GM19328 (cell line): ENCODE results near the gene PTCSC3.
"Not testable (repeated sequence)": the region's sequence is repeated elsewhere in the genome, so short reads cannot be mapped to it uniquely, and the experiment has no call there.

ENCODE experiments used
- ATAC-seq: cut with Tn5 transposase; IDR thresholded peaks from one replicate; pipeline ENCODE4 v1.9.1; 2021; ENCODE audit warnings: mild to moderate bottlenecking, moderate library complexity; ENCODE audit not compliant: unreplicated experiment

The PTCSC3 gene

GRCh38 chr14:36174767-36175424 is 1.6 kb downstream of the PTCSC3 start:
- ATAC-seq: no peak

DNA sequence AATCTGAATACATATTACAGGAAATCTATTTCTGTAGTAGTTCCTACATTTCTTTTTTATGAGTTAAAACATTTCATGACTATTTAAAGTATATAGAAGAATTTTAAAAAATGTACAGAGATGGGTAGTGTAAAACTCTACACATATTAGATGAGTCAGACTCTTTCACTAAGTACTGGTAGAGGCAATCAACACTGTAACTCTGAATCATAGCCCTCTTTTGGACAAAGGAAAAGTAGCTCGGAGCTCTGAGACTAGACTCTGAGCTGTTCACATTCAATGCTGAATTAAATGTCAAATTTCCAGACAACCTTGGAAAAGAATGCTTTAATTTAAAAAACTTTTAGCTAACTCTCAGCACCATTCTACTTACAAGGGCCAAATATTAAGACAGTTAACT is 3.4 kb downstream of the PTCSC3 start:
- no peak for ATAC-seq

GRCh38 chr14:36171607-36172006 is 4.9 kb downstream of the PTCSC3 start:
- ATAC-seq: no peak

DNA sequence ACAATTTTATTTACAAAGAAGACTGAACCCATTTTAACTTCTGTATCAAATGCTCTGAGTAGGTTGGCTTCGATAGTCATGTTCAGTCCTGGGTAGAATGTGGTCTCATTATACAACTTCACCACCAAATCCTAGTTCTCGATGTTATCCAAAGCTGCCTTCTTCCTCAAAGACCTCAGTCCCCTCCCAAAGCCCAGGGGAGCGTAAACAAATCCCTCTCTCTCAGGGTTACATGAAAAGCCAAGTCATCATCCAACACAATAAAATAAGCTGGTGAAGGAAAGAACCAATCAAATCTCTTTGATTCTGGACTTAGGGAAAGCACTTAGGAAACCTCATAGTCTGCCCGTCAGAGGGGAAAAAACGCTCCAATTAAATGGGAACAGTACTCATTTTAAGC is 9.1 kb downstream of the PTCSC3 start:
- ATAC-seq: no peak

DNA sequence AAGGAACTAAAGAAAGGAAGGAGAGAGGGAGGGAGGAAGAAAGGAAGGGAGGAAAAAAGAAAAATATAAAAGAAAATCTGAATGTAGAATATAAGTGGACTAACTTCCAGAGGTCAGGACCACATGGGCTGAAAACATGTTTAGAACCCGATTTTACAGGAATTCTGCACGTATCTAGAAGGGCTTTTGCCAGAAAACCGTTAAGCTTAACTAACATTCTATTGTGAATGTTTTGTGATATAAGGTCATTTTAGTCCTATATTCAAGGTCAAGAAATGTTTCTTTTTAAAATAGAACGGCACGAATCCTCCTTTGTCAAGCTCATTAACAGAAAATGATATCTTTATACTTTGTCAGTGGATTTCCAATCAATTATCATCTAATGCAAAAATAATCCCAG is 13.1 kb downstream of the PTCSC3 start:
- ATAC-seq: no peak

GRCh38 chr14:36162267-36162666 is 14.3 kb downstream of the PTCSC3 start:
- ATAC-seq: no peak

GRCh38 chr14:36161776-36162175 is 14.7 kb downstream of the PTCSC3 start:
- ATAC-seq: no peak

DNA sequence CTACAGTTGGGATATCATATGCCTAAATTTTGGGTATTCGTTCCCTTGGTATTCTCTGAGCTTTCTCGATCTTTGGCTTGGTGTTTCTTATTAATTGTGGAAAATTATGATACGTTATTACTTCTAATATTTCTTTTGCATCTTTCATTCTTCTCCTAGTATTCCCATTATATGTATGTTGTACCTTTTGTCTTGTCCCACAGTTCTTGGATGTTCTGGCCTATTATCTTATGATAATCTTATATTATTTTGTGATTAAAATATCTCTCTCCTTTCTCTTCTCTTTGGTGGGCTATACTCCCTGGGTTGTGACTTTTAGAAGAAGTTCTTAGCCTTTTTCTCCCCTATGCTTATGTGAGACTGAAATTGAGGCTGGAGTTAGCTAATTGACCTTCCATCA is 25.2 kb downstream of the PTCSC3 start:
- no peak for ATAC-seq

DNA sequence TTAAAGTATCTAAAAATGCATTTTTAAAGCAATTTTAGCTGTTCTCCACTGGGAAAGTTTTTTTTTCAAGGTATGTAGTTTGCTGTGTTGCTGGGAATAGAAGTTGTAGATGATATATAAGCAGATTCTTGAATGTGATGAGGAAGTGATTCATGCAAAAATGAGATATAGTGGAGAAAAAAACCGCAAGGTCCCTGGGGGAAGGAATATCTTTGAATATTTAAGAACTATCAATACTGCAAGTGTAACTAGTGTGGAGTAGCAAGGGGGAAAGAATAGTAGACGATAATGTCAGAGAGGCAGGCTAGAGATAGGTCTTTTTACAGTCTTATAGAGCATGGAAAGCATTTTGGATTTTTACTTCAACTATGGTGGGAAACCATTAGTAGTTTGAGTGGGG is 42.5 kb downstream of the PTCSC3 start:
- ATAC-seq: no peak

- ATAC-seq: no peak
Observed at GRCh38 chr14:36132826-36133225, 43.7 kb downstream of the PTCSC3 start.

DNA sequence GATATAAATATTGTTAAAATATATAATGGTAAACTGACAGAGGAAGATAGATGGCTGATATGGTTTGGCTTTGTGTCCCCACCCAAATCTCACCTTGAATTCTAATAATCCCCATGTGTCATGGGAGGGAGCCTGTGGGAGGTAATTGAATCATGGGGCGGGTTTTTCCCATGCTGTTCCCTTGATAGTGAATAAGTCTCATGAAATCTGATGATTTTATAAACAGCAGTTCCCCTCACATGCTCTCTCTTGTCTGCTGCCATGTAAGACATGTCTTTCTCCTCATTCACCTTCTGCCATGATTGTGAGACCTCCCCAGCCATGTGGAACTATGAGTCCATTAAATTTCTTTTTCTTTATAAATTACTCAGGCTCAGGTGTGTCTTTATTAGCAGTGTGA is 46.3 kb downstream of the PTCSC3 start:
- ATAC-seq: no peak

DNA sequence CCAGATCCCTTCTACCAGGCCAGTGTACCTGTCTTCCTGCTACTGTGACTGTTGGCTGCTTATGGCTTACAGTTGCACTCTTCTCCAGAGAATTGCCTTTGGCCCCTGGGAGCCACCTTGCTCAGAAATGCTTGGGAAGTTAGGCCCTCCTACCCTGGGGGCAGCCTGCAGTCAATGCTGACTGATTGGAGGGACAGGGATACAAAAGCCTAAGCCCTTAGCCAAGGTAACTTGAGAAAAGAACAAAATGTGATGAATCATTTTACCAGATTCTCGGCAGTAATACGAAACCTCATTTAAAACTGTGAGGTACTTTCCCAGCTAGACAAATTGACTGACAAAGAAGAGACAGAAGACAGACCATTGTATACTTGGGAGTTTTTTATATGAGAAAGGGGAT is 47.3 kb downstream of the PTCSC3 start:
- no peak for ATAC-seq

DNA sequence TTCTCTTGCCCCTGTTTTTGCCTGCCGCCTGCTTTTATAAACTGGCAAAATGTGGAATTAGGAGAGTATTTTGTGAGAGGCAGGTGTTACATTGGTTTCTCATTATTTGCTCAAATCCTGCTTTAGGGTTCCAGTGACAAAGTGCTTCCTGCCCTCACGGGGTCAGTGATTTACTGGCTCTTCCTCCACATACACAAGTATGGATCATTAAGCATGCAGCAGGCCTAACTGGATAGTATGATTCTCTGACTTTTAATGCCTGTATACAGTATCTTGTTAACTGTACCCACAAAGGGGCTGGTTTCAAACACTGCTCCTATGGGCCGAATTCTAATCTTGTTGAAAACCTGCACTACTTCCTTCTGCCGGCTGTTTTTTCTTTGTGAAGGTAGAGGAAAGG is 63.2 kb downstream of the PTCSC3 start:
- ATAC-seq: no peak

DNA sequence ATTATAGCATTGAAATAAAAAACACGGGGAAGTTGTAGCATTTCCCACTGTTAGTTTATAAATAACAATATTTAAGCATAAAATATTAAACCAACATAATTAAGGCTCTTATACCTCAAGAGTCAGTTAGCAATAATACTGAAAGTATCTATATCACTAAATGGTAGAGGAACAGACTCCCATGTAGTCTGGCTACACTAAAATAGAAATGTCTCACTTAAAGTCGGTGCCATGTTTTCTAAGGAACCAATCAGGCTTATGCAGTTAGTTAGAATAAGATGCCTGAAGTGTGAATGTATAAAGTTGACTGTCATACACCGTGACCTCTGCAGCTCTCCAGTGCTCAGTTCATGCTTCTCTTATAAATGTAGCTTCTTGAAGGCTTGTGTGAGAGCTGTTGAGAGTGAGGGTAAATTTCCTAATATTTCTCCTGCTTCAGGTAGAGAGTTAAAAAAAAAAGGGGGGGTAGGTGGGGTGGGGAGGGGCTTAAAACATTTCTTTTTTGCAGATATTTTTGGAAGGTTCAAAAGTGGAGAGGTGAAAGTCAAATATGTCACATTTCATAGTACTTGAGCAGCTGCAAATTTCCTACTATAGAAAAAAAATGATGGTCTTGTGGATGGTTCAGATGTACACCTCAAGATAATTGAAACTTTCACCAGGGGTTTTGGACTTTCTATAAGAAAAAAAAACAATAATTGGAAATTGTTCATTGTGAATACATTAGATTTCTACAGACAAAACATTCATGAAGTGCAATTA is 64.5 kb downstream of the PTCSC3 start:
- no peak for ATAC-seq

DNA sequence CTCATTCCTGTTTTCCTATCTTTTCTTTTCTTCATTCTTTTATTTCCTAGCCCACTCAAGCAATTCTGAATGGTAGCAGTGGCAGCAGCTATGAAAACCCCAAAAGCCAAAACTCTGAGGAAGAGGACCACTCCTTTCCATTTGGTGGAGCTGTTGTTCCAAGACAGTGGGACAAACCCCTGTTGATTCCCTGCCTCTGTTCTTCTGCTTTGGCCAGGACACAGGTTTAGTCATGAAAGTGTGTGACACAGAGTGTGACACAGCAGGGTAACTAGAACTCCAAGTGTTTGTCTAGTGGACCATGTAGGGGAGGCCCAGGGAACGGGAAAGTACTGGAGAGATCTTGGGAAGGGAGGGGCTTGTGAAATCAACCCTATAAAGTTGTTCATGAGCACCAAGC is 71.1 kb downstream of the PTCSC3 start:
- no peak for ATAC-seq

- ATAC-seq: not testable (repeated sequence)
Observed at GRCh38 chr14:36104258-36104657, 72.3 kb downstream of the PTCSC3 start.

DNA sequence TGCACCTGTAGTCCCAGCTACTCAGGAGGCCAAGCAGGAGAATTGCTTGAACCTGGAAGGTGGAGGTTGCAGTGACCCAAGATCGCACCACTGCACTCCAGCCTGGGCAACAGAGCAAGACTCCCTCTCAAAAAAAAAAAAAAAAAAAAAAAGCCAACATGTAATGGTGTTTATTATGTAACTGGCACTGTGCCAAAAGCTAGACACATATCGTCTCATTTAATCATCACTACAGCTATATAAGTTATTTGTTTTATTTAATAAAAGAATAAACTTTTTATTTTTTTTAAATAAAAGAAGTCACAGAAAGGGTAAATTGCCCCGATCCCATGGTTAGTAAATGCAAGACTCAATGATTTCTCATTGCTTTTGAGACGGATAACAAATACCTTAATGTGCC is 76.9 kb downstream of the PTCSC3 start:
- ATAC-seq: no peak

DNA sequence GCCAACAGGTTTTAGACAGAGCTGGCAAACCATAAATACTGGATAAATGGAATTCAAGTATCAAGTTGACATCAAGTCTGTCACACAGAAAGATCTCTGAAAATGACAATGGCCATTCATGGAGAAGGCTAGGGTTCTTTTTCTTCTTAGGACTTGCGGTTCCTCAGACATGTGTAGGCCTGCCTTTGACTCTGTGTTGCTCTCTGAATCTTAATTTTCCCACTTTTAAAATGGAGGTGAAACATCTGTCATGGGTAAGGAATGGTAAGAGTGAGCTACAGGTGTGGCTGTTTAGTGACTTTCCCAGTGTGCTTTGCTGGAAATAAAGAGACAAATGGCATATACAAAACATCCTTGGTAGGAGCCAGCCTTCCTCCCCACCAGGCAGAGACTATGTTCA is 79.2 kb downstream of the PTCSC3 start:
- ATAC-seq: no peak

DNA sequence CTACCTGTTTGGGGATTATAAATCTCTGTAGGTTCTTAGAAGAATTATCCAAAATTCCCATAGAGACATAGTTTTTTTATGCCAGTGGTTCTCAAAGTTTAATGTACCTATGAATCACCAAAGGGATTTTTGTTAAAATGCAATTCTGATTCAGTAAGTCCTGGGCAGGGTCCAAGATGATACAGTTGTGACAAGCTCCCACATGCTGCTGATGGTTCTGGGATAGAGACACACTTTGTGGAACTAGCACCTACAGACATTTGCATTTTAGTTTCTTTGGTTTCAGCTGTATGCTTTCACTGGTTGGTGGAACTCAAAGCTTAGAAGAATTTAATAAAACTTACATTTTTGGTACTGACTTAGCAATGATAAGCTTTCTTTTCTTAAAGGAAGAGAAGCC is 80.4 kb downstream of the PTCSC3 start:
- no peak for ATAC-seq

DNA sequence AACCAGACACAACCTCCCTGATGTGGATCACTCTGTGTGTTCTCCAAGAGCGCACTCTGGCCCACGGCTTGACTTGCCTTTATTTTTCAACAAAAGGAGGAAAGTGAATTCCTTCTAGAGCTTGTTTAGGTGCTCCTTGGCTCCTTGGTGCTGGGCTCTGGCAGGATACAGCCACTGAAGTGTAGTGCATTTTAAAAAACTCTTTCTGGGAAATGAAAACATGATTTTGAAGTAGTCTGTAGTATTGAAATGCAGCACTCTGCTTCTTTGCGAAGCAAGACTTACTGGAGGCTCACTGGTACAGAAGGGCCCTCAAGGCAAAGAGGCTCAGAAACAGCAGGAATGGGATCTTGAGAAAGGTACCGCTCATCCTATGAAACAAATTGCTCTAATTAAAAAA is 81.6 kb downstream of the PTCSC3 start:
- no peak for ATAC-seq

GRCh38 chr14:36091096-36091495 is 85.4 kb downstream of the PTCSC3 start:
- ATAC-seq: no peak

DNA sequence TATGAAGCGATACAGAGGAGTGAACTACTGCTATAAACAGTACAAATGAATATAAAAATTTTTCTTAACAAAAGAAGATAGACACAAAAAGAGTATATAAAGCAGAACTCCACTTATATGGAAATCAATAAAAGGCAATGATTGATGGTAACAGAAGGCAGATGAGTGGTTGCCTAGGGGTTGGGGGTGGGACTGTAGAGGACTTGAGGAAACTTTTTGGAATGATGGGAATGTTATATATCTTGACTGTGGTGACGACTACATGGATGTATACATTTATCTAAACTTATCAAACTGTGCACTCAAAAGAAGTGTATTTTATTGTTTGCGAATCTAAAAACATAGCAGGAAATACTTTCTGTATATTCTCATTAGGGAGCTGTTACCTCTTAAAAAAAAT is 89.1 kb downstream of the PTCSC3 start:
- no peak for ATAC-seq
